NOMO-1 (cell line): ENCODE measurements around the gene CYP4F8.
"Not testable (repeated sequence)": the region's sequence is repeated elsewhere in the genome, so short reads cannot be mapped to it uniquely, and the experiment has no call there.

Experiments
- DNase-seq, 2 experiments: peaks; one replicate each; lab custom pipeline; 2025; ENCODE audit not compliant: unreplicated experiment in 2 of 2; lab: John Stamatoyannopoulos, UW

The CYP4F8 gene

DNA sequence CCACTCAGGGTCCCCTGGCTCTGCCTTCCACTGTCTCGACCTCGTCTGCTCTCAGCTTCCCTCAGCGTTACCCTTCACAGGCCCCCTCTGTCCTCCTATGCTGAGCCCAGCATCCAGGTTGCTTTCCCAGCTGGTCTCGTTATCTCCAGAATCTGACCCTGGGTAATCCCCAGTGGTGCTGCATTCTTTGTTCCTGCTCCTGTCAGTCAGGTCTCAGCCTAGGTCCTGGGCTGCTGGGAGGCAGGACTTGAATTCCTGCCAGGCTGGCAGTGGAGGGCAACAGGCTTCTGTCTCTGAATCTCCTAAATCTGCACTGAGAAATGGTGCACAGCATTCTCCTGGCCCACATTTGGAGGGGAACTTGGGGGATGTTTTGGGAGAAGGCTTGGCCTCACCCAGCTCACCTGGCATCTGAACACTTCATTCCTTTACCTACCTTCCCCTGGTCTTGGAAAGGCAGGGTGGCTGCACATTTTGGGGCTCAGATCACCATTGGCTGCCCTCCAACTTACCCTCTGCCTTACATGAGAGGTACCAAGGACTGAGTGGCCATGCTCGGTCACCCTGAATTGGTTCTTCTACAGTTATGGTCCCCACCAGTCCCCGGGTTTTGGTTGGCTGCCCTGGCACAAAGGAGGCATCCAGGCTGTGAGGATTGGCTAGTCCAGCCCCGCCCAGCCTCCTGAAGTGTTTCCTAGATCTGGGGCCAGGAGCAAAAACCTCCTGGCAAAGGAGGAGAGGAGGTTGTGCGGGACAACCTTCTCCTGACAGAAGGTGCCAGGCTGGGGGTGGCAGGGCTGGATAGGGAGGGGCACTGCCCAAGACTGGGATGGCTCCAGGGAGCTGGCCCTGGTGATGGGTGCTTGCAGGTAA is at the start of gene CYP4F8:
TSS of gene CYP4F8 (plus strand) at position 712 of the 873 bp plus-strand sequence. CDS start 399 bp downstream, outside the sequence.
- DNase-seq: no peak

- no peak for DNase-seq
Observed at GRCh38 chr19:15570420-15570819, 44.6 kb upstream of the CYP4F8 start.

DNA sequence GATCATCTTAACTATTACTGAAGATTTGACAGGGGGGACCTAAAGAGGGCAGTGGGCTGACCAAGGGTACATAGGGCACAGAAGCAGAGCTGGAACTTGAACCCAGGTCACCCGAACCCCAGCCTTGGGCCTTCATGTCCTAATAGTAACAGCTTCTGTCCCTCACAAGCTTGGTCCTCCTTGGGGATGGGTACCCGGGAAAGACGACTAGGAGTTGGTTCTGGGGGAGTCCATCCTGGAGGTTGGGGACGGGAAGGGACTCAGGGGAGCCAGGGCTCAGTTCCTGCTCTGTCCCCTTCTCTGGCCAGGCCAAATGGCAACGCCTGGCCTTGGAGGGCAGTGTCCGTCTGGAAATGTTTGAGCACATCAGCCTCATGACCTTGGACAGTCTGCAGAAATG is 39.6 kb upstream of the CYP4F8 start:
- no peak for DNase-seq

GRCh38 chr19:15576526-15577156 is 38.4 kb upstream of the CYP4F8 start:
- no peak for DNase-seq

GRCh38 chr19:15577184-15577771 is 37.7 kb upstream of the CYP4F8 start:
- no peak for DNase-seq

DNA sequence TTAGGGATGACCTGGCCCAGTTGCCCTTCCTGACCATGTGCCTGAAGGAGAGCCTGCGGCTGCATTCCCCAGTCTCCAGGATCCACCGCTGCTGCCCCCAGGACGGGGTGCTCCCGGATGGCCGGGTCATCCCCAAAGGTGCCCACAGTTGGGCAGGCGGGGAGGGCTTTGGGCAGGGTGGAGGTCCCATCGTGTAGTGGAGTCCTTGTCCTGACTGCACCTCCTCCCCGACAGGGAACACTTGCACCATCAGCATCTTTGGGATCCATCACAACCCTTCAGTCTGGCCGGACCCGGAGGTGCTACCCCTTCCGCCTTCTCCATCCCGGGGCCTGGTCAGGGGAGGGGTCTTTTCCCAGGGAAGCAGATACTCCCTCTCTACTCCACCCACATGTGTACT is 31.7 kb upstream of the CYP4F8 start:
- DNase-seq: no peak

DNA sequence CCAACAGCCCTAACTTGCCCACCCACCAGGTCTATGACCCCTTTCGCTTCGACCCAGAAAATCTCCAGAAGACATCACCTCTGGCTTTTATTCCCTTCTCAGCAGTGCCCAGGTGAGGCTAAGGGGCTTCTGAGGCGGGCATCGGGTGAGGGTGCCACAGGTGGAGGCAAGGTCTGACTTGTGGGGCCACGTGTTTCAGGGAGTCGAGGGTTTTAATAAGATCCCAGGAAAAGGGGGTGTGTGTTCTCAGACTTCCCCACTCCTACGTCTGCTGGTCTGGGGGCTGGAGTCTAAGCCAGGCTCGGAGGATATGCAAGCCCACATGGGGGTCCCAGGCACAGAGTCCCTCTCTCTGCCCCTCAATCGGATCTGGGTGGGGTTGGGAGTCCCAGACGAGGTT is 30.9 kb upstream of the CYP4F8 start:
- DNase-seq: no peak

DNA sequence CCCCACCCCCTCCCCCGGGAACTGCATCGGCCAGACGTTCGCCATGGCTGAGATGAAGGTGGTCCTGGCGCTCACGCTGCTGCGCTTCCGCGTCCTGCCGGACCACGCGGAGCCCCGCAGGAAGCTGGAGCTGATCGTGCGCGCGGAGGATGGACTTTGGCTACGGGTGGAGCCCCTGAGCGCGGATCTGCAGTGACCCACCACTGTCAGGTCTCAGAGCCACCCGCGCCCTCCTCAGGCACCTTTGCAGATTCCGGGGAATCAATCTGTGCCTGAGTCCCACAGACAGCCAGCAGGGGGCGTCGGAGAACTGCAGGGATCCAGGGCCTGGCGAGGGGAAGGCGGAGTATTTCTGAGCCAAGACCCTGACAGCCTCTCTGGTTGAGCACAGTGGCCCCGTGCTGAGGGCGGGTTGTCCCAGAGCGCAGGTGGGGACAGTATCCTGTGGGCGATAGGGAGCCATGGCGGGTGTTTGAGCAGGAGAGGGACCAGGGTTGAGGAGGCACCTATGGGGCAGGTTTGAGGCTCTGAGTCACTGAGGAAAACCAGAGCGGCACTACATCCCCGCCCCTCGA is 30.4 kb upstream of the CYP4F8 start:
- peak; percentile 76 to 80 for DNase-seq

DNA sequence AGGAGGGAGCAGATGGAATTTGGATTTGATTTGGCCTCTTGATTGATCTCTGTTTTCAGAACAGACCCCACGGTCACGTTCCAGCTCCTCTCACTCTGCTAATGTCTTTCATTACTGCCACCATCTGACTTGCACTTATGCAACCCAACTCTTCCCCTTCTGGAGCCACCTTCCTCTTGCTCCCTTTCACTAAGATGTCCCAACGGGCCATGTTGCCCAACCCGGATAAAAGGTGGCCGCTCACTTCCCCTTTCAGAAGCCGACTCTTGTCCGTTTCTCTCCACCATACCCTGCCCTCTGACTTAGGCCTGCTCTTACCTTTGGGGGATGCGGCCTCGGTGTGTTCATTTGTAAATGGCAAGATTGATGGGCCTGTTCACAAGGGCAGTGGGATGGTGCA is 27.4 kb upstream of the CYP4F8 start:
- peak; percentile 89 to 97 for DNase-seq

DNA sequence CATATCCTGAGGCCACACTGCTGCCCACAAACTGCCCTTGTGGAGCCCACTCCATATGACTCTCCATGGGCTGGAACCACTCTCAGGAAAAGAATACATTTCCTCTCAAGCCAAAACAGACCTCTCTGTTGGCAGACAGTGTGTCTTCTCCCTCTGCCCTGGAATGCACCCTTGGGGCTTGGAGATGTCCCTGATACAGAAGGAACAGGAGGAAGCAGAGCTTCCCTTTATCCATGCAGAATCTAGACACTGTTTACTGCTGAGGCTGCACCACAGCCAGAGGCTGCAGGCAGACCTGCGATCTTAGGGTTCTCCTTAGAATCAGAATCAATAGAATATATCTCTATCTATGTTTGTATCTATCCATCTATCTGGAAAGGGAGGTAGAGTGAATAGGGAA is 26.8 kb upstream of the CYP4F8 start:
- DNase-seq: peak in 1 of 2 experiments; percentile 4

DNA sequence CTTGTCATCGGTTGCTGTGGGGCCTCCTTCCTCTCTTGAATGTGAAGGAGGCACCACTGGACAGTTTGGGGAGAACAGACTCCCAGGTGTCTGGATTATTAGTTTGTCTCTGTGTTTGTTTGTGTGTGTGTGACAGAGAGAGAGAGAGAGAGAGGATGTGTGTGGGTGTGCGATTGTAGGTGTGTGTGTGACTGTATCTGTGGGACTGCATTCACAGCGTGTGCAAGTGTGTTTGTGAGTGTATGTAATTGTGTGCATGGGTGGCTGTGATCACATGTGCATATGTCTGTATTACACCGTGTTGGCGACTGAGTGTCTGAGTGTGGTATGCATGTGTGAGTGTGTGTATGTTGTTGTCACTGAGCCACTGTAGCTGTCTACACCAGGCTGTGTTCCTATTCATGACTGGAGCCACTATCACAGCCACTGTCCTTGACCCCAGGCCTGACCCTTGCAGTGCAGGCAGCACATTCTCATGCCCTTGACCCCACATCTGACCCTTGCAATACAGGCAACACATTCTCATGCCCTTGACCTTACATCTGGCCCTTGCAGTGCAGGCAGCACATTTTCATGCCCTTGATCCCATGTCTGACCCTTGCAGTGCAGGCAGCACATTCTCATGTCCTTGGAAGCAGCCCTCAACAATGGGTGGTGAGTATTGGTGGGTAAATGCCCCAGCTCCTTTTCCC is 25.1 kb upstream of the CYP4F8 start:
- no peak for DNase-seq

- DNase-seq: no peak
Observed at GRCh38 chr19:15591796-15592195, 23.2 kb upstream of the CYP4F8 start.

- peak in 1 of 2 experiments; percentile 9 for DNase-seq
Observed at GRCh38 chr19:15592506-15592905, 22.5 kb upstream of the CYP4F8 start.

GRCh38 chr19:15593766-15594165 is 21.3 kb upstream of the CYP4F8 start:
- DNase-seq: not testable (repeated sequence)

GRCh38 chr19:15595069-15595468 is 19.9 kb upstream of the CYP4F8 start:
- DNase-seq: peak; percentile 48 to 76

- DNase-seq: not testable (repeated sequence)
Observed at GRCh38 chr19:15607978-15608925, 6.8 kb upstream of the CYP4F8 start.

GRCh38 chr19:15609261-15609660 is 5.8 kb upstream of the CYP4F8 start:
- no peak for DNase-seq

DNA sequence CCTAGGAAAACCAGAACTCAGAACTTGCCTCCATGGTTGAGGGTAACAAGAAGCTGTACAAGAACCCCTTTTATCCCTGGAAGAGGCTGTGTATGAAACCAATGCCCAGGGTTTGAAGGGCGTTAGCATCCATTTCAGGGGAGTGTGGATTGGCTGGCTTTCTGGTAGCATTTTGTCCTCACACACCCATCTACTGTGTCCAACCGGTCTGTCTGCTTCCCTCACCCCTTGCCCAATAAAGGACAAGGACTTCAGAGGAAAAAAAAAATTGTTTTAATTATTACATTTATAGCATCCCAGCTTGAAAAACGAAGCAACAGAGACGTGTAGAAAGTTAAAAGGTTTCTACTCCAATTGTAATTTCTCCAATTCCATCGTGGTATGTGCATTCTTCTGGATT is 2.7 kb upstream of the CYP4F8 start:
- no peak for DNase-seq

- no peak for DNase-seq
Observed at GRCh38 chr19:15613338-15613737, 1.7 kb upstream of the CYP4F8 start.

GRCh38 chr19:15615526-15615925 is 508 bp downstream of the CYP4F8 start:
- DNase-seq: no peak
